ENCODE data around the gene MAGI1.

MAGI1 gene

DNA sequence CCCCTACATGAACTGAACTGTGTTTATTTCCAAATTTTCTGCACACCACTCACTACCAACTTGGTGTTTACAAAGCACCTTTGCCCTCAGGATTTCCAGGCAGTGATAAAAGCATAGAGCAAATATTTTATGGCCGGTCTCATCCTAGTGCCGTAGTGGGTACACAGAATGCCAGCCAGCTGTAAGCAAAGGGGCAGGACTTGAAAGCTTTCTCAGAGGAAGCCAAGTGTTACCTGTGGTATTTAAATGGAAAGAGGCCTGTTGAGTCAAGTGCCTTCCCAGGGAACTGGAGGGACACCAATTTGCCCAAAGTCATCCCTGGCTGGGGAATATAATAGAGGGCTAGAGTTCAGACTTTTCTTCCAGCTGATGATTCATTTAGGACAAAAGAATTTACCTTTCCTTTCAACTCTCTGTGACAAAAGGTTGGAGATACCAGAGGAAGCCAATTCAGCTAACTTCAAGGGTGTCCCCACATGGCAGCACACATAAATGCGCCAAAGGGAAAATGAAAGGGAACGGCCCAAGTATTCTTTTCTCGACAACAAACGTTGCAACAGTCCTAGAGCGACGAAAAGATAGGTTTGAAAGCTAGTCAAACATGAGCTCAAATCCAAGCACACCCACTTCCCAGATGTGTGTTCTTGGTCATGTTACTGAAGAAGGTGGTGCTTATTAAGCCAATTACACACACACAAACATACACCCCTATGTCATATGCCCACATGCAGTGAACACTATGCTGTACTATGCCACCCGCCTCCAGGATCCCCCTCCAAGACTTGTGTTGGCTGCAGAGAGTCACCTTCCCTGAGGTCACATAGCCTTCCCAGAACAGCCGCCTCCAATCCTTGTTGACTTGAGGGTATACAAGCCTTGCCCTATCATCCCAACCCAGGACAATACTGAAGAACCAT is 27.7 kb downstream of the MAGI1 start:
- DNase-seq, result no peak

DNA sequence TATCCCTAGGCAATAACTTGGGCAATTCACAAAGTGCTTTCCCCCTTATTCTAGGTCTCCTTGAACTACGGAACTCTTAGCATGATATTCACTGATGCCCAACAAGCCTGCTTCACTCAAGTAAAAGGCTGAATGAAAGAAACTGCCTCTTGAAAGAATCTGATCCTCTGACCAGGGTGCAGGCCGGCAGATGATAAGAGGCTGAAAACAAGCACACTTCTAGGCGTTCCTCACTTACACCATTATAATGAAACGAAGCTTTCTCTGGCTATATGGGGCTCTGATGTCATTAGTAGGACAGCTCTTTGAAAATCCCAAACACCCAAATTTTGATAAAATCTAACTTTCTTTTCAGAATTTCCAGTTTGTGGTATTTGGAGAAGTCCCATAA is 28.4 kb downstream of the MAGI1 start:
- DNase-seq, result no peak

DNA sequence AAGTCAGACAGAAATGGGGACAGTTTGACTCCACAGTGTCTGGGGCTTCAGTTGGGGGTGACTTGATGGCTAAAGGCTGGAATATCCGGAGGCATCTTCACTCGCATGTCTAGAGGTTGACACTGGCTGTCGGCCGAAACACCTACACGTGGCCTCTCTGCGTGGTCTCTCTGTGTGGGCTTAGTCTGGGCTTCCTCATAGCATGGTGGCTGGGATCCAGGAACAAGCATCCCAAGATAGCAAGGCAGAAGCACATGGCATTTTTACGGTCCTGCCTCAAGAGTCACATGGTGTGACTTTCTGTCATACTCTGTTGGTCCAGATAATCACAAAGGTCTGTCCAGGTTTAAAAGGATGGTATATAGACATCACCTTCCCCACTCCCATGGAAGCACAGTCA is 34.5 kb downstream of the MAGI1 start:
- no peak for DNase-seq

DNA sequence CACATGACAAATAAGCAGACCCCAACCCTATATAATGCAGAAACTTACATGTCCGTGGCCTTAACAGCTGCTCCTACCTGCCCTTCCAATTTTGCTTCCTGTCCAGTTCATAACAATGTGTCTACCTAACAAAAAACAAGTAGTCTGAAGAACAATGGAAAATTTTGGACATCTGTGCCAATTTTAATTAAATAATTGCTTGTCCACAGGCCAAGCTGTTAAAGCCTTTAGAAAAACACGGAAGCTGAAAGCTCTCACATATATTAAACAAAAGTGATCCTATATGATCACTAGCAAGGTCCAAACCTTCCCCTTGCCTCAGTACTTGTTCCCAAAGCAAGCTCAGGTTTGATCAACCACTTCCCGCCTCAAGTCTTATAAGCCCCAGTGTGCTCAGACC is 37.1 kb downstream of the MAGI1 start:
- DNase-seq, result no peak

DNA sequence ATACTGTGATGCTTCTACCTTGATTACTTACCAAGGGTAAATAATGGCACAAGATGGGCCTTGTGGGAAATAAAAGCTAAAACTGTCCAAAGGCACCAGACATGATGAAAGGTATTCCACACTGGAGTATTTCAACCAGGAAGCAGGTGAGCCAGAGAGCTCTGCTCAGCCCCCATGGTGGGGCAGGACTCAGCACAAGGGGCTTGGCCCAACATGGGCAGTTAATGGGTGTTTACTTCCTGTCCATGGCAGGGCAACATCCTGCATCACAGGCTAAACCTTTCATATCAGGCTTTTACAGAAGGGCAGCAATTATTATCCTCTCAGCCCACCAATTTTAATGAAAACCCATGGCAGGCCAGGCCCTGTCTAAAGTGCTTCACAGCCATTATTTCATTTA is 38.2 kb downstream of the MAGI1 start:
- no peak for DNase-seq

DNA sequence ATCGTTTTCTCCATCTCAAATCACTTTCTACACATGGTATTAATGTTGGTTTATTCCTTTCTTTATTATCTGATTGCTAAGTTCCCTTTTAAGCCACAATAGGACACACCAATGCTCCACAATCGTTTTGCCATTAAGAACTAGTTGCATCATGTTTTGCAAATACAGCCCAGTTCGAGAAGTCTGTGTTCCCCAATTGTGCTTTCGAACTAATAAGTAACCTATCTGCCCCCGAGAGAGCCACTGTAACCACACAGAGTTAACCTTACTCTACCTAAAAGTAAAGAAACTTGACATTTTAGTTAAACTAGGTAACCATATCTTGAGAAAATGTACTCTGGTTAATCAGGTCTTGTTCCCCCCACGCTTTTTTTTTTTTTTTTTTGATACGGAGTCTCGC is 39.1 kb downstream of the MAGI1 start:
- no peak for DNase-seq

DNA sequence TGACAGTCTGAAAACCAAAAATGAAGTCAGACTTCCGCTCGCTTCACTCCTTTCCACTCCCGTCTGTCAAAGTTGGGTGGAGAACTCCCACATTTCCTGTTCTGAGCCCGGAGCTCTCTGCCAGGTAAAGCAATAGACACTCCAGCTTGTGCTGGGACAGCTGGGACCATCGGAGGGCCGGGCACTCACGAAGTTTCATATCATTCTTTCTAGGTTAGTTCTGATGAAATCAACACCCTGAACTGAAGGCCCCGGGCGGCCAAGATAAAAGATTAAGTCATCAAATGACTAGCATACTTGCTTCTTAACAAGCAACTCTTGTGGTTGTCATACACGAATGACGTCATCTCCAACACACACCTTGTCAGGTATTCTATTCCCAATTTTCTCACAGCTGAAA is 42.1 kb downstream of the MAGI1 start:
- peak; percentile 18 for DNase-seq

DNA sequence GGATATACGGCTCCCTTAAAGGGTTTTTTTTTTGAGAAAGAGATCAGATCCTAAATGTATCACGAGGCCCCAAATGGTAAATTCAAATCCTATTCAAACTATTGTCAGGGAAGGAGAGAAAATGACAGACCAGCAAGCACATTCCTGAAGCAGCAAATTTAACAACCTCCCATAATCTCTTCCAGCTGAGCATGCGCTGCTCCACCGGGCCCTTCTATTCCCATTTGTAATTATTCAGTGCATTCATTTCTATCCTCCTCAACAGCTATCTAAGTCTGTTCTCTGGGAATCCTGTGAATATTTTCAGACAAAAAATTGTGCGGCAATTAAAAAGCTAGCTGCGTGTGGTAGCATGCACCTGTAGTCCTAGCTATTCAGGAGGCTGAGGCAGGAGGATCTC is 43.2 kb downstream of the MAGI1 start:
- peak; percentile 27 for DNase-seq

DNA sequence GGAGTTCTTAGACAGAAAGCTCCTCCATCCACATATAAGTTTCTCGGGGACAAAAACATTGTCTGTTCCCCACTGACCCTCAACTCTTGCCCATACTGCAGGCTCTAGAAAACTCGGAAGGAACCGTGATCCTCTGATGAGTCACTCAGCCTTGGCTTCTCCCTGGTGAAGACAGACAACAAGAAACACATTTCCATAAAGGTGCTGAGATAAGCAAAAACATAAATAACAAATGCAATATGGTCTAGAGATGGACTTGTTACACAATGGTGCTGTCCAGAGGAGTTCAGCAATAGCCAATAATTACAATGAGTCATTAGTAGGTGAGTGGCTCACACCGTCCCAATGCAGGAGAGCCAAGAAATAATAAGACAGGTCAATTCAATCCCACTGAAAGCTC is 43.7 kb downstream of the MAGI1 start:
- peak; percentile 42 for DNase-seq

DNA sequence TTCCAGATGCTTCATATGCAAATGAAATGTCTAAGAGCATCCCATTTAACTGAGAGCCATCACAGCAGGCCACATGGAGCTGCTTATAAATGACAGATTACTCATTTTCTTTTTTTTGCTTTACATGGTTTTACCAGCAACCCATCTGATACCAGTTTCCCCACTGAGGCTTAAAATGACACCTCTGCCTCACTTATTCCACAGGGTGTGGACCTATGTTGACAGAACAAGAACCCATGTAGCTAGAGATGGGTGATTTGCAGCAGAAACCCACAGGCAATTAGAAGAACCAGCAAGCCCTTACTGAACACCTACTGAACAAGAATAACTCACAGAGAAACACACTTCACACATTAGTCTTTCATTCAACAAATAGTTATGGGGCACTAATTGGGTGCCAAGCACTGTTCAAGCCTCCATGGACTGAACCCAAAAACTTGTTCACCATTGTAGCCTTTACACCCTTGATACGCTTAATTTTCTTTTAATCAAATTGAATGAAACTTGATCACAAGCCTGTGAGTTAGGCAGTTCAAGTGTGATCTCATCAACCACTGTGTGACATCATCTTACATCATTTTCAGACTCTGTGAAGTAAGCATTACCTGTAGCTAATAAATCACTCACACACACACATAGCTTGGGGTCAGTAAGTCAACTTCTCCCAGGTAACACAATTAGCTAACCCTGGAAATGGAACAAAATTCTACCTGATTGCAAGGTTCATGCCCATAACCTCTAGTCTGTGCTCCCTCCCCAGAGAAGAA is 45.4 kb downstream of the MAGI1 start:
- no peak for DNase-seq

DNA sequence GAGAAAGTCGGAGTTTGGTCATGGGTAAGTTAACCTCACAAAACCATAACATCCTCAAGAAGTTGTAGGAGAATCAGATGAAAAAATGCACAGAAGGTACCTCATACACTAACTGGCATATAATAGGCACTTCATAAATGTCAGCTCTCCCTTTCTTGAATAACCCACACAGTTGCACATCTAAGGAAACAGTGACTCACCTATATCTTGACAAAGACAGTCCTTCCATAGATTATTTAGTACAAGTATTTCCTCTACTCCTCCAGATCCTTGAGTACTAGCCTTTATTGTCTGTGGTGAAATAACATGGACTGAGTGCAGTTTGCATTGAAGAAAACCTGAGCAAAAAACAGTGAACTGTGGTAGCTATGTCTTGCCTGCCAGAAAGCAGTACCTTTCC is 46.6 kb downstream of the MAGI1 start:
- DNase-seq, result peak; percentile 31

DNA sequence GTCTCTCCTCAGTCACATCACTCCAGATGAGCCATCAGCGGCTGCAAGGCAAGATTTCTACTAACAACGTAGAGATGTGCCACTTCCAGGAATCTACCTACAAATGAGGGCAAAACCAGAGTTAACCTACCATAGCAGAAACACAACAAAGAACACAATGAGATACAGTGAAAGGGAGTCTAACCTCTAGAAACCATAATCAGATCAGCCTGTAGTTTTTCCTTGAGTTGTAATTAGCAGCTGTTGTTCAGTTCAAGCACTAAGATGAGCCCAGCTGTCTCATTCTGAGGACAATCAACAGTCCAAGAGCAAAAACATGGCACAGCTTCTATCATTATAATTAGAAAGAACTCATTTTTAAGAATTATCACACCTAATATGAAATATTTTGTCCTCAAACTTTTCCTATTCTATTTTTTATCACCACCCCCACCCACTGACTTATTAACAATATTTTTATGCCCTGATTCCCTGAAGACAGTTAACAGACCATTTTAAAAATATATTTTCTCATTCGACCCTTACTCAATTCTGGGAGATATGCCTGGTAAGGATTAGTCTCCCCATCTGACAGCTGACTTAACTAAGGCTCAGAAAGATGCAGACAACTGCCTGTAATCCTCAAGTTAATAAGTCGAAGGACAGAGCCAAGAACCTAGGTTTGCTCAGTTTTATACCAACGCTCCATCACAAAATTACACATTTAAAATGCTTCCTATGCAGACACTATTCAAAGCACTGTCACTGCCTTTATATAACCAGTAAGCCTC is 50.1 kb downstream of the MAGI1 start:
- DNase-seq, result no peak

DNA sequence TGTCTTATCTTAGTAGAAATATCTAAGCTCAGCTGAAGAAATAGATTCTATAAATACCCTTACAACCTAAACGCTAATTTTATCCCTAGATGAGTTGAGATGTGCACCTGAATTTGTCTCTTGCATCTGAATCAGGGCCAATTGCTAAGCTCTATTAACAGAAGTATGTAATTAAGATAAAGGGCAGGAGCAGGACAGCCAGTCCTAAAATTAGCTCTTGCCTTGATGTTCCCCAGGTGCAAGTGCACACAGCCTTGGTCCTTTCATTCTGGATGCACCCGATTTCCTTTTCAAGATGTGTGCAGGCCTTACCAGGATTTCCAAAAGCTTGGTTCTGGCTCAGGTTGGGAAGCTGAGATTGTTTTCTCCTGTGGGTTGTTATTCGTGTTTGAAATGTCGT is 52.4 kb downstream of the MAGI1 start:
- no peak for DNase-seq

DNA sequence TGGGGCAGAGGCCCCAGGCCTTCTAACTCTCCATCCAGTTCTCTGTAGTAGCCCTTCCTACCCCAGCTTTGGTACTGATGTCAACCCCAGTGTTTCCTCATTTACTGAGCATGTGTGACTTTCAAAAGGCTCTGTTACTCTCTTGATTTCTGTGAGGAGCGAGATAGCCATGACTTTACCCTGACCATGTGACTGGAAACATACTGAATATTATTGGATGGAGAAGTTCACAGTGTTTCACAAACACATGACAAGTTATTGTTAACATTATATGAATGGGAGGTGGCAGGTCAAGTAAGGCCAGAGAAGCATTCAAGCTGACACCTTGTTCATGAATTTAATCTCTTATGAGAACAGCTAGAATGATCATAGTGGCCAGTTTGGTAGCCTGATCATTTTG is 53.7 kb downstream of the MAGI1 start:
- DNase-seq, result no peak

DNA sequence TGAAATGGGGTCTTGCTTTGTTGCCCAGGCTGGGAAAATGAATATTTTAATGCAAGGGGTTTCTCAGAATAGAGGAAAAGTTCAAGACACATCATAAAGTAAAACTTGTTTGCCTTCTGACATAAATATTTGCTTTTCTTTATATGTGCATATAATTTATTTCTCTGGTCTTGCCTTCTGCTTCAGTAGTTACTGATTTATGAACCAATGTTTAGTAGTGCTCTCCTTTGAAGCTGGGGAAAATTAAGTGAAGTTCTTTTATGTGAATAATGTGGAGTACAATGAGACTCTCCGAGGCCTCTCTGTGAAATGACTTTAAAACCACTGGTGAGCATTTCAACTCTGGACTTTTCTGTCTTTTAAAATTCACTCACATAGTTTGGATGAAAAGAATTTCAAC is 55.6 kb downstream of the MAGI1 start:
- DNase-seq, result no peak

DNA sequence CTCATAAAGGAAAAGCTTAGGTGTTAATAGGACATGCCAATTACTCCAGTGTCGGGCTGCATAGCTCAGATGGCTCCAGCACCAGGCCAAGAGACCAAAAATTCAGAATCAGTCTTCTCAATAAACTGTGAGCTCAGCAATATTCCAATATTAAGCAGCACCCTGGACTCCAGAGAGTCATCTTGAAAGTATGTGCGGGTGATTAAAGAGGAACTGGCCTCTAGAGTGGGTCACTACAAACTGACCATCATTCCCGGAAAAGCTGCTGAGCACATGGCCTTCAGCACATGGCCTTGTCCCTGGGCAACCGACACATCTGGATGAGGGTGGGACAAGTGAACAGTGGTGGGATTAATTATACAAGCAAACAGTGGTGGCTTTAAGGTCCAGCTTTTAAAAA is 59.0 kb downstream of the MAGI1 start:
- peak; percentile 17 for DNase-seq

DNA sequence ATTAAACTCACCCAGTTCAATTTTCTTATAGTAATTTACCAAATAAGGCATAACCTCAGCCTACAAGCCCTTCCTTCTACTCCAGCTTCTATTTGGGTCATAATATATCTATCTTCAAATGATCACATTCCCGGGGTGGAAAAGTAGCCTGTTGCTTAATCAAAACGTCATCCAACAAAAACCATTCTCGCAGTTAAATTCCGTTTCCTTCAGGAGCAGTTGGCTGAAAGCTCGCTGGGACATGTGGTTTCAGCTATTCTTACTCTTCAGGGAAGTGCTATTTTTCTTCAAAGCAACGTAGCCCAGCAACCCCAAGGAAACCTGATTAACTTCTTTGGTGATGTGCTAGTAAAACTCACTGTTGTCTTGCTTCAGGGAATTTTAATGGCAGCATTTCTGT is 59.6 kb downstream of the MAGI1 start:
- peak; percentile 92 for DNase-seq

DNA sequence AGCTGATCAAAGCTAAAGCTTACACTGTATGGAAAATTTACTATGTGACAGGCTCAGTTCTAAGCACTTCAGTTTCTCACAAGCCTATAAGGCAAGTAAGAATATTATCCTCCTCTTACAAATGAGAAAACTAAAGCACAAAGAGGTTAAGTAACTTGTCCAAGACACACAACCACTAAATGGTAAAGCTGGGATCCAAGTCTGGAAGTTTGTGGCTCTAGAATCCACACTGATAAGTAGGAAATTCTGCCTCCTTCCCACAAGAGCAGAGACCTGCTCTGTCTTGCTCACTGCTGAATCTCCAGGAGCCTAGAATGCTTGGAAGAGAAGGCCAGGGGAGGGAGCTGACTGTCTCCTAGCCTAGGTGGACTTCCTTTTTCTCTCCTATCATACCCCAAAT is 60.6 kb downstream of the MAGI1 start:
- no peak for DNase-seq

DNA sequence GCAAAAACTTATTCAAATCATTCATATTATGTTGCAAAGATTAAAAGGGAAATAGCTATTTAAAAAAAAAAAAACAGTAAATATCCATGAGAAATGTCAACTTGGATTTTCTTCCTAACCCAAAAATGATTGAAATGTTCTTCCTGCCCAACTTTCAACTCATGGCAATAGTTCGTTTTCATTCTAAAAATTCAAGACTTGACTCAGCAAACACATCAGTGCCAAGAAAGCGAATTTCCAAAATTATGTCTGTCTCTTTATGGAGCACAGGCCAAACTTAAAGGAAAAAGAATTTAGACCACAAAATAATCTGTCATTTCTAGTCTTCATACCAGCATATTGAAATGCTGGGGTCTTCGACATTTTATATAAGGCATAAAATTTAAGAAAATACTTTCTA is 63.7 kb downstream of the MAGI1 start:
- DNase-seq, result peak; percentile 55

DNA sequence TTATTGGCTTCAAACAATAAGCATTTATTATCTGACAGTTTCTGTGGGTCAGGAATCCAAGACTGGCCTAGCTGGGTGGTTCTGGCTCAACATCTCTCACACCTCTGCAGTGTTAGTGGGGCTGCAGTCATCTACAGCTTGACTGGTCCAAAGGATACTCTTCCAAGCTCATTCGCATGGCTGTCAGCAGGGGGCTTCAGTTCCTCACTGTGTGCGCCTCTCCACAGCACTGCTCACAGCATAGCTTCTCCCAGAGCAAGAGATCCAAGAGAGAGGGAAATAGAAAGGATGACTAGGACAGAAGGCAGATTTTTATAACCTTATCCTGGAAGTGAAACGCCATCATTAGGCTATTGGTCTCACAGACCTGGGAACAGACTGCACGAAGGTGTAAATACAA is 64.2 kb downstream of the MAGI1 start:
- peak; percentile 19 for DNase-seq

DNA sequence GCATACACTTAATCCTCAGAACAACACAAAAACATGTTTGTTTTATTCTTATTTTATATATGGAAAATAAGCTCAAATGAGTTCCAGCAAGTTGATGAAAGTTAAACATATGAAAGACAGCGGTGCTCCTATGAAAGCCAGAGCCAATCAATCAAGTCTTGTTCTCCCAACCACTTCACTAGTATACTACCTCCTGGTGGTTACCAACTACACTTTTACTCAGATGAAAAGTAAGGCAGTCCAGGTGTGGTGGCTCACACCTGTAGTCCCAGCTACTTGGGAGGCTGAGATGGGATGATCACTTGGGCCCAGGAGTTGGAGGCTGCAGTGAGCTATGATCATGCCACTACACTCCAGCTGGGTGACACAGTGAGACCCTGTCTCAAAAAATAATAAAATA is 66.0 kb downstream of the MAGI1 start:
- DNase-seq, result no peak

DNA sequence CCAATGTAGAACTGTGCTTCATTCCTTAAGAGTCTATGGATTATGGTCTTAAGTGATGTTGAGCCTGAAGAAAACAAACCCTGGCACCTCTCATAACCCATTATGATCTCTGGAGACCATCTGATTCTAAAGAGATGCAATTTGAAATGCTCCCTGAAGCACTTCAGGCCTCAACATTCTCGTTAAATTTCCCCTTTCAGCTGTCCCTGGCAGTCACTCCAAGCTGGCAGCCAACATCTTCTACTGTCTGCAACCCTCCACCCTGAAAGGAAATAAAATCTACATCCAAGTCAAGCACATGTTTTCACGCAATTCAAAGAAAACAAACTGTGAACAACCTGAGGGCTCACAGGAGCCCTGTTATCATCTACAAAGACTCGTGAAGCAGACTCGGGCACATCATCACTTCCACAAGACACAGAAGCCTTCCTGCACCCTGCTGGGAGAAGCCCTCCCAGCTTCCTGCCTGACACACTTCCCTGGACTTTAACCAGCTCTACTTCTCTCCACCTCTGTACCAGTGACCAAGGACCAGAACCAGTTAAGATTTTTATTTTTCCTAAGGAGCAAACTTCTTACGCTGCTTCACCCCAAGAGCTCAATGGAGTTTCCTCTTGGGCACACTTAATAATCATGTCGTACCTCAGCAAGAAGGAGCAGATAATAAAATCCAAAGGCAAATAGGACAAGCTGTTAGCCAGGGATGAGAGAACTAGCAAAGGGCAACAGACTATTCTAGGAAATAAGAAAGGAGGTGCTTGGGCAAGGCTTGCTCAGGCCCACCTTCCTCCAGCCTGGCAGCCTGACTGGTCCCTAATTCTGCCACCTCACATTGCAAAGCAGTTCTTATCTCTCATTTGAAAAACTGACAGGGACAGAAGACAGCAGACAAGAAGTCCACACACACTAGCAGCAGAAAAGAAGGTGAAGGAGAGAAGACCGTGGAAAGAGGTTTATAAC is 67.1 kb downstream of the MAGI1 start:
- peak; percentile 31 for DNase-seq
